ENCODE results near the gene DAPK2. TPM values are rescaled to one million over a fixed set of nuclear protein-coding genes. Genes with fewer than 3 reads are reported as not detected.

DAPK2 gene
- total and polyA plus RNA-seq, 2 of the 4 experiments (the other 2 are of a cell fraction) = 0.34 to 0.36 TPM

DNA sequence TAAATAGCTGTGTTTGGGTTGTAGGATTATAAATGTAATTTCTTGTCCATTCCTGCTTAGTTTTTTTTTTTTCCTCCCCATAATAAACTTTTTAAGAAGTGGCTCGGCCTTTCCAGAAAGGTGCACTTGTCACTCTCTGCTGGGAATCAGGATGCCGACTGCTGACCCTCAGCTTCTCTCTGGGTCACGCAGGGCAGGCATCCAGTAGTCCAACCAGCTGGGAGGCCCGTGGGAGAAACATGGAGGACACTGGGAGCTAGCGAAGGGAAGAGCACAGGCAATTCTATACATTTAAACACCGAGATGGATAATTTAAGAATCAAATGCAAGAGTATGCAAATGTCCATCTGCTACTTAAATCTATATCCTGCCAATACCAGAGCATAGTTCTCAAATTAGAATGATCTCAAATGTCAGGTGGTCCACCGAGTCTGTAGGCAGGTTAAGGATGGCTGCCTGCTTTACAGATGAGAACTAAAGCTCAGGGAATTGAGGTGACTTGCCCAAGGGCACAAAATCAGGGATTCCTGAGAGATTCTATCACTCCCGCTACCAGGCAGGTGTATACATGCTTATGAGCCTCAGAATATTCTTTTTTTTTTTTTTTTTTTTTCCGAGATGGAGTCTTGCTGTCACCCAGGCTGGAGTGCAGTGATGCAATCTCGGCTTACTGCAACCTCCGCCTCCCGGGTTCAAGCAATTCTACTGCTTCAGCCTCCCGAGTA, 64.5 kb downstream of the DAPK2 start:
- WGBS, 2 experiments (ENCODE audit: extremely low coverage in 2 of 2, insufficient read length in 1 of 2) = 93% methylated on average over 2 of the region's 13 CpGs; no CpG with 5 or more reads in 1 of the 2 experiments
- TF ChIP-seq MAFK (IDR thresholded peaks at IDR 0.05; ENCODE audit: low read depth, low read length) = no peak
- no peak for TF ChIP-seq USF2 (IDR thresholded peaks at IDR 0.05; ENCODE audit: low read depth, low read length)
- TF ChIP-seq CEBPB (IDR thresholded peaks at IDR 0.05; ENCODE audit: low read depth, low read length) = no peak
- no peak for TF ChIP-seq RFX5 (IDR thresholded peaks at IDR 0.05; ENCODE audit: low read depth, low read length)
- TF ChIP-seq BHLHE40 (IDR thresholded peaks at IDR 0.05; ENCODE audit: low read depth, low read length) = no peak
- no peak for TF ChIP-seq NFE2L2 (IDR thresholded peaks at IDR 0.05; ENCODE audit: low read depth, low read length)
- Histone ChIP-seq H3K9me3 (ENCODE audit: control insufficient read depth, insufficient read depth, low read length) (no peaks in the 10 kb centered on the region), H3K56ac (ENCODE audit: extremely low read depth, insufficient read depth, low read length) (no peak overlapping the region), H3K9ac (ENCODE audit: low read depth, low read length) (no peak overlapping the region), H3K4me3 (ENCODE audit: insufficient read depth, low read depth, low read length) (no peak overlapping the region), H4K8ac (ENCODE audit: low read depth in 2 of 2, low read length in 2 of 2) (no peak overlapping the region), H4K91ac (ENCODE audit: insufficient read depth, low read depth, low read length) (no peak overlapping the region), H4K20me1 (ENCODE audit: insufficient read depth, low read length) (no peaks in the 10 kb centered on the region; the same call in 1 of the 2 replicates), H2BK5ac (ENCODE audit: low read depth, low read length, poor library complexity, severe bottlenecking) (no peak overlapping the region), H2AK9ac (replicated peaks; ENCODE audit: low read depth, low read length, poor library complexity) (no peak overlapping the region), H3K18ac (ENCODE audit: low read depth, low read length) (no peak overlapping the region), H3K36me3 (ENCODE audit: control insufficient read depth, insufficient read depth, low read length) (no peaks in the 10 kb centered on the region), H3K9me1 (ENCODE audit: insufficient read depth, low read length) (no peaks in the 10 kb centered on the region; the same call in none of the 2 replicates), H3K23ac (ENCODE audit: low read depth, low read length) (no peak overlapping the region), H2AK5ac (ENCODE audit: low read depth, low read length) (no peak overlapping the region), H3K14ac (replicated peaks; ENCODE audit: low read depth, low read length) (no peak overlapping the region), H2BK120ac (ENCODE audit: low read depth, low read length) (no peak overlapping the region), H3K27ac (ENCODE audit: insufficient read depth, low read length) (no peak overlapping the region), H2BK15ac (ENCODE audit: low read depth, low read length) (no peak overlapping the region), H4K5ac (ENCODE audit: low read depth, low read length) (no peak overlapping the region), H3K4ac (ENCODE audit: low read depth, low read length) (no peak overlapping the region), H3K27me3 (ENCODE audit: control insufficient read depth, insufficient read depth, low read length) (peaks cover 2% of the 10 kb centered on the region; the same call in 1 of the 2 replicates), H2BK20ac (ENCODE audit: low read depth, low read length) (no peak overlapping the region), H2AFZ (replicated peaks; ENCODE audit: low read length, poor library complexity) (no peak overlapping the region), H3K4me1 (ENCODE audit: control insufficient read depth, insufficient read depth, low read length) (peaks cover 13% of the 10 kb centered on the region; the same call in 1 of the 2 replicates), H3K79me1 (ENCODE audit: low read depth in 1 of 2, low read length in 2 of 2) (no peaks in the 10 kb centered on the region), H3K4me2 (ENCODE audit: low read depth, low read length) (no peak overlapping the region)
- in situ Hi-C loops (cut with MboI; ENCODE audit: low sequenced_read_pairs) (no loop called here), intact Hi-C loops (cut with micrococcal nuclease) (no loop called here), dilution Hi-C loops (cut with HindIII; ENCODE audit: low sequenced_read_pairs, unreplicated experiment) (no loop called here)
- BruUV-seq (replicated peaks) = no TSS peak
- DNase-seq (no peak), ATAC-seq (ENCODE audit: low read depth) (no peak)
- POLR2A ChIA-PET (ENCODE audit: unreplicated experiment) = interaction anchor here (0.7 kb wide), 1 partner anchor 549 kb away, joined by 4 read pairs; no protein-coding TSS in a partner anchor
- CTCF ChIA-PET = no interaction called here
